Right lobe of liver (tissue), 4 donors: ENCODE results near the gene OPCML.

Source experiments
- CTCF ChIP-seq, 4 donors: fragments of 200-600 bp in 3 of 4; fragments of 450-650 bp in 1 of 4; IDR thresholded peaks; one replicate each; pipeline versions ENCODE4 v1.5.1 to v1.8.0; 2016 to 2022; ENCODE audit warnings: antibody characterized with exemption in 4 of 4, mild to moderate bottlenecking in 2 of 4
- POLR2A ChIP-seq: fragments of 450-650 bp; IDR thresholded peaks from one replicate; pipeline ENCODE4 v1.6.1; 2017; ENCODE audit warnings: antibody characterized with exemption, mild to moderate bottlenecking
- donor health status: DM: no; HTN: no; CAD: no.
- donor health status: DM: no; HTN: no; CAD: no.
- donor health status: DM: no; HTN: yes; CAD: no.

DNA sequence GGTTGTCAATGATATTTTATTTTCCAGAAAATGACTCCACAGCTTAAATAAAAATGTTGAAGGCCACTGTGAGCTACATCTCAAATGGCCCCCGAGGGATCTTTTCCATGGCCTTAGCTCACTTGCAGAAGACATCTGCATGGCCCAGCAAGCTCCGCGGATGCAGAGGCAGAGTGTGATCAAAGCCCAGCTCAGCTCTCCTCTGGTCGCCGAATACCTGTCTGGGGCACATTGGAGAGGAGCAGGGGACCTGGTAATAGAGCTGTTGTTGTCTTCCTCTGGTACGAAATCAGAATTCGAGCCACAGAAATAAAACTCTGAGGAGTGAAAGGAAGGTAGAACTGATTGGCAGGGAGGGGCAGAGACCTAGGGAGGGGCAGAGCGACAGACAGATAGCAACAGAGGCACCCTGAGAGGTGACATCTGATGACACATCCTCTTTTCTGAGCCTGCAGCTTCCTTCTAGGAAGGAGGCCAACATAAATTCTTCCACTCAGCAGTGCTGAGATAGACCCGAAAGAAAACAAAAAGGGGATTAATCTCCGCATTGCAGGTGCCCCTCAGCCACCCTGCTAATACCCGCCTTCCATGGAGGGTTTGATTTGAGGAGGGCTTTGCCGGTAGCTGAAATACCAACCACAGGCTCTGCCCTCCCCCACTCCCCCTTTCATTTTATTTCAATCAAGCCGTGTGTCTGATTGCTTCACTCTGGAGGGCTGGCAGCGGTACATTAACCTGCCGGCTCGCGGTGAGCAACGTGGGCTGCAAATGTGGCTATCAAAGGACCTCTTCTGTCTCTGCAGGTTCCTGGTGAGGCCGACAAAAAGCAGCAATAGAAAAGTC is 759.4 kb downstream of the OPCML start:
- no peak for TF ChIP-seq CTCF (IDR thresholded peaks at IDR 0.05)
- no peak for TF ChIP-seq POLR2A
